IMR-90 (cell line): ENCODE data around the gene TMEM208.

Experiments
- BHLHE40 ChIP-seq: fragments of 150-350 bp; IDR thresholded peaks from 2 replicates; pipeline ENCODE4 v1.6.1; 2016; ENCODE audit warnings: mild to moderate bottlenecking, low read depth, low read length
- CEBPB ChIP-seq: IDR thresholded peaks from 2 replicates; pipeline ENCODE4 v1.6.1; 2012; ENCODE audit warnings: low read depth, low read length, improper control_type of control experiment
- CHD1 ChIP-seq: IDR thresholded peaks from 2 replicates; pipeline ENCODE4 v1.6.1; 2012; ENCODE audit warnings: low read depth, low read length, improper control_type of control experiment
- FOS ChIP-seq: fragments of 150-350 bp; IDR thresholded peaks from 2 replicates; pipeline ENCODE4 v1.6.1; 2016; ENCODE audit warnings: low read depth, low read length
- MAFK ChIP-seq: IDR thresholded peaks from 2 replicates; pipeline ENCODE4 v1.6.1; 2012; ENCODE audit warnings: low read depth, low read length, improper control_type of control experiment
- MAZ ChIP-seq: IDR thresholded peaks from 2 replicates; pipeline ENCODE4 v1.6.1; 2012; ENCODE audit warnings: low read depth, mild to moderate bottlenecking, low read length, improper control_type of control experiment, moderate library complexity, borderline replicate concordance
- MXI1 ChIP-seq: IDR thresholded peaks from 2 replicates; pipeline ENCODE4 v1.6.1; 2012; ENCODE audit warnings: low read depth, mild to moderate bottlenecking, low read length, moderate library complexity, borderline replicate concordance
- POLR2A ChIP-seq: IDR thresholded peaks from 2 replicates; pipeline ENCODE4 v1.6.1; 2012; ENCODE audit warnings: mild to moderate bottlenecking, low read depth, low read length
- RAD21 ChIP-seq: IDR thresholded peaks from 2 replicates; pipeline ENCODE4 v1.6.1; 2012; ENCODE audit warnings: low read length, improper control_type of control experiment
- RCOR1 ChIP-seq: IDR thresholded peaks from 2 replicates; pipeline ENCODE4 v1.6.1; 2012; ENCODE audit warnings: mild to moderate bottlenecking, low read length, improper control_type of control experiment; ENCODE audit not compliant: insufficient replicate concordance
- TF ChIP-seq, protein P1 (sequence below): conservative IDR thresholded peaks from 2 replicates; pipeline ENCODE4 v1.5.1; 2012; ENCODE audit warnings: mild to moderate bottlenecking, low read depth, low read length, improper control_type of control experiment
- TF ChIP-seq, protein P2 (sequence below): fragments of 150-350 bp; IDR thresholded peaks from 2 replicates; pipeline ENCODE4 v1.6.1; 2017; ENCODE audit warnings: mild to moderate bottlenecking, antibody characterized with exemption, low read length, low read depth
- TF ChIP-seq, protein P3 (sequence below): fragments of 150-350 bp; IDR thresholded peaks from 2 replicates; pipeline ENCODE4 v1.6.1; 2016; ENCODE audit warnings: low read depth, mild to moderate bottlenecking, low read length, moderate library complexity, borderline replicate concordance

GRCh38 chr16:67193536-67193935 lies 33.4 kb upstream of the TMEM208 start:
- TF ChIP-seq, protein P1, sequence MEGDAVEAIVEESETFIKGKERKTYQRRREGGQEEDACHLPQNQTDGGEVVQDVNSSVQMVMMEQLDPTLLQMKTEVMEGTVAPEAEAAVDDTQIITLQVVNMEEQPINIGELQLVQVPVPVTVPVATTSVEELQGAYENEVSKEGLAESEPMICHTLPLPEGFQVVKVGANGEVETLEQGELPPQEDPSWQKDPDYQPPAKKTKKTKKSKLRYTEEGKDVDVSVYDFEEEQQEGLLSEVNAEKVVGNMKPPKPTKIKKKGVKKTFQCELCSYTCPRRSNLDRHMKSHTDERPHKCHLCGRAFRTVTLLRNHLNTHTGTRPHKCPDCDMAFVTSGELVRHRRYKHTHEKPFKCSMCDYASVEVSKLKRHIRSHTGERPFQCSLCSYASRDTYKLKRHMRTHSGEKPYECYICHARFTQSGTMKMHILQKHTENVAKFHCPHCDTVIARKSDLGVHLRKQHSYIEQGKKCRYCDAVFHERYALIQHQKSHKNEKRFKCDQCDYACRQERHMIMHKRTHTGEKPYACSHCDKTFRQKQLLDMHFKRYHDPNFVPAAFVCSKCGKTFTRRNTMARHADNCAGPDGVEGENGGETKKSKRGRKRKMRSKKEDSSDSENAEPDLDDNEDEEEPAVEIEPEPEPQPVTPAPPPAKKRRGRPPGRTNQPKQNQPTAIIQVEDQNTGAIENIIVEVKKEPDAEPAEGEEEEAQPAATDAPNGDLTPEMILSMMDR, result no peak
- TF ChIP-seq POLR2A (no peak), RAD21 (no peak), MAFK (no peak), MXI1 (no peak), FOS (no peak), BHLHE40 (no peak), CEBPB (no peak), MAZ (no peak), CHD1 (no peak), RCOR1 (no peak)
- TF ChIP-seq, protein P2, sequence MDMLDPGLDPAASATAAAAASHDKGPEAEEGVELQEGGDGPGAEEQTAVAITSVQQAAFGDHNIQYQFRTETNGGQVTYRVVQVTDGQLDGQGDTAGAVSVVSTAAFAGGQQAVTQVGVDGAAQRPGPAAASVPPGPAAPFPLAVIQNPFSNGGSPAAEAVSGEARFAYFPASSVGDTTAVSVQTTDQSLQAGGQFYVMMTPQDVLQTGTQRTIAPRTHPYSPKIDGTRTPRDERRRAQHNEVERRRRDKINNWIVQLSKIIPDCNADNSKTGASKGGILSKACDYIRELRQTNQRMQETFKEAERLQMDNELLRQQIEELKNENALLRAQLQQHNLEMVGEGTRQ, result no peak
- TF ChIP-seq, protein P3, sequence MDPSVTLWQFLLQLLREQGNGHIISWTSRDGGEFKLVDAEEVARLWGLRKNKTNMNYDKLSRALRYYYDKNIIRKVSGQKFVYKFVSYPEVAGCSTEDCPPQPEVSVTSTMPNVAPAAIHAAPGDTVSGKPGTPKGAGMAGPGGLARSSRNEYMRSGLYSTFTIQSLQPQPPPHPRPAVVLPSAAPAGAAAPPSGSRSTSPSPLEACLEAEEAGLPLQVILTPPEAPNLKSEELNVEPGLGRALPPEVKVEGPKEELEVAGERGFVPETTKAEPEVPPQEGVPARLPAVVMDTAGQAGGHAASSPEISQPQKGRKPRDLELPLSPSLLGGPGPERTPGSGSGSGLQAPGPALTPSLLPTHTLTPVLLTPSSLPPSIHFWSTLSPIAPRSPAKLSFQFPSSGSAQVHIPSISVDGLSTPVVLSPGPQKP, result no peak
